SH-SY5Y (cell line): Measurements from ENCODE around the gene B3GNT3.

ENCODE experiments used
- GATA2 ChIP-seq: IDR thresholded peaks from 2 replicates; pipeline ENCODE4 v1.6.1; 2011; ENCODE audit warnings: mild to moderate bottlenecking, low read depth, low read length
- GATA3 ChIP-seq: IDR thresholded peaks from 2 replicates; pipeline ENCODE4 v1.6.1; 2011; ENCODE audit warnings: low read depth, mild to moderate bottlenecking, low read length, moderate library complexity

Gene B3GNT3

GRCh38 chr19:17847538-17848366, 52.8 kb downstream of the B3GNT3 start, which contains the start of gene JAK3:
JAK3 (minus strand) TSS chr19:17847982; CDS start chr19:17844417, 3,565 bp downstream.
- no peak for TF ChIP-seq GATA3
- TF ChIP-seq GATA2: no peak

DNA sequence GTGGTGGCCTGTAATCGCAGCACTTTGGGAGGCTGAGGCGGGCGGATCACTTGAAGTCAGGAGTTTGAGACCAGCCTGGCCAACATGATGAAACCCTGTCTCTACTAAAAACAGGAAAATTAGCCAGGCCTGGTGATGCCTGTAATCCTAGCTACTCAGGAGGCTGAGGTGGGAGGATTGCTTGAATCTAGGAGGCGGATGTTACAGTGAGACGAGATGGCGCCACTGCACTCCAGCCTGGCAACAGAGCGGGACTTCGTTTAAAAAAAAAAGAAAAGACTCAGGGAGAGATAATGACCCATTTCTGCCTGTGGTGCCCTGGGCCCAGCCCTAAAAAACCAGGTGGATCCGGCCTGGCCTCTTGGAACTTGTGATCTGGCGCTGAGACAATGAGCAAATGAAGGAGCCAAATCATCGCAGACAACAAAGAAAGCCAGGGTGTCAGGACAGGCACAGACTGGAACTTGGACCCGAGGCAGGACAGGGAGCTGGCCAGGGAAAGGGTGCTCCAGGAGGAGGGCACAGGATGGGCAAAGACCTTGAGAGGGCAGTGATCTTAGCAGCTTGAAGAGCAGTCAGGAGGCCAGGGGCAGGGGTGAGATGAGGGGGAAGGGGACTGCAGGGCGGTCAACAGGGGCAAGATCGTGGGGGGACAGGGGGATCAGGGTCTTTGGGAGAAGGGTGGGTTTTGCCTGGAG, 53.8 kb downstream of the B3GNT3 start:
- TF ChIP-seq GATA2: no peak
- TF ChIP-seq GATA3: no peak

DNA sequence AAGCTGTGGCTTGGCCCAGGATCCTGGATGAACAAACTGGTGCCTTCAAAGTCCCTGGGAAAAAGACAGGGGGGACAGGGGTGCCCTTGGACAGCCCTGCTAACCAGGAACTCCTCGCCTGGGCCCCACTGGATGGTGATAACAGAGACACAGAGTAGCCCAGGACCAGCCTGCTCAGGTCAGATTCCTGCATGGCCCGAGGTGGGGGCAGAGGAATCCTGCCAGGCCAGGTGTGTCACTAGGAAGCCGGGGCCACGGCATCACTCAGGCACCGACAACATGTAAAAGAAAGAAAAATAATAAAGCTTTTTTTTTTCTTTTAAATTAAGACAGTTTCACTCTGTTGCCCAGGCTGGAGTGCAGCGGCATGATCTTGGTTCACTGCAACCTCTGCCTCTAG, 59.1 kb downstream of the B3GNT3 start:
- TF ChIP-seq GATA3 (no peak), GATA2 (no peak)

DNA sequence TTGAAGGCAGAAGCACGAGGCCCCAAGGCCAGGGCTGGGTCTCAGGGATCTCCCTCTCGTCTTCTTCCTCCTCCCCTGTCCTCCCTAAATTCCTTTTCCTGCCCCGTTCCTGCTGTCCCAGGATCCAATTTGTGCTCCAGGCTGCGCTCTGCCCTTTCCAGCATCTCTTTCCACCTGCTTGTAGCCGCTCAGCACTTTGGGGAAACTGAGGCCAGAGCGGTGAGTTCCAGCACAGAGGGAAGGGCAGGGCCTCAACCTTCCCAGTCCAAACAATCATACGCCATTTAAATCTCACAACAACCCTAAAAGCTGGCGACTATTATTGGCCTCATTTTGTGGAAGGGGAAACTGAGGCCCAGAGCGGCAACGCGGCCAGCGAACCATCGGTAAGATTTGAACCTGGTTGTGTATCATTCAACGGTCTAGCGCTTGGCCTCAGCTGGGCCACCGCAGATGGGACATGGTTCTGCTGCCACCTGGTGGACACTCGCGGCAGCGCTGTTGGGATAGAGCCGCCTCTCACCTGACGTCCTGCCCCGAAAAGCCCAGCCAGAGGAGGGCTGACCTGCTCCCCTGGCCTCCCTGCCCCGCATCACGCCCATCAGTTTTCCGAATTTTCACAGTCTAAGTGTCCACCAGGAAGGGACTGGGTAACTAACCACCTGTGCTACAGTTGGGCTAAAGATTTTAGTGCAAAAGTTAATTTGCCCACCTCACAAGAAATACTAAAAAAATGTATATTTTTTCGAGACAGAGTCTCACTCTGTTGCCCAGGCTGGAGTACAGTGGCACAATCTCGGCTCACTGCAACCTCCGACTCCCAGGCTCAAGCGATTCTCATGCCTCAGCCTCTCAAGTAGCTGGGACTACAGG, 60.6 kb downstream of the B3GNT3 start:
- TF ChIP-seq GATA2: no peak
- TF ChIP-seq GATA3: no peak

DNA sequence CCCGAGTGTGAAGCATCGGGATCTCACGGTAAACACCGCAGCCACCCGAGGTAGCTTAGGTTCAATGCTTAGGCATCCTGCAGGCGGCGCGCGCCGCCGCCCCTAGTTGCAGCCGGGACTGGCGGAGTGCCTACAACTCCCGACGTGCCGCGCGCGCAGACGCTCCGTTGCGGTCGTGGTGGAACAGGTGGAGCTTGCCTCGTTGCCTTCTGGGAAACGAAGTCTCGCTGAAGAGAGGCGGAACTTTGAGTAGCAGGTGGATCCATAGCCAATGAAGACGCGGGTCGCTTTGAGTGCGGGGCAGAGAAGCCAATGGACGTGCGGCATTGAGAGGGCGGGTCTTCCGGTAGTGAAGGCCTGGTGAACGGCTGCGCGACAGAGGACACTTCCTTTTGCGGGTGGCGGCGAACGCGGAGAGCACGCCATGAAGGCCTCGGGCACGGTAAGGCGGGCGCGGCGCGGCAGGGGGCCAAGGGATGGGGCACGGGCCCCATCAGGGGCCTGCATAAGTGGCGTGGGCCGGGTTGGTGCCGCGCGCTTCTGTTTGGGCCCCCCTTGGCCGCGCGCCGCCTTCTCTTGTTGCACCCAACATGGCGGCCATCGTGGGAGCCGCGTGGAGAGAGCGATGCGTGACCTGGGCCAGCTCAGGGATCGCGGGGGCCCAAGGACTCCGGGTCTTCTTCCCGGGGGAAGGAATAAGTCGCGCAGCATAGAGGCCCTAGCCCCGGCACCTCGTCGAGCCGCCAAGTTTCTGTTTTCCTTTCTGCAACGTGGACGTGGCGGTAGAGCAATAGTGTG, 64.8 kb downstream of the B3GNT3 start, which contains the start of gene RPL18A:
RPL18A (plus strand) TSS at position 378 of the 798 bp plus-strand sequence; CDS start at position 425, 47 bp downstream.
- TF ChIP-seq GATA2 (no peak), GATA3 (no peak)

GRCh38 chr19:17860331-17860992, 65.5 kb downstream of the B3GNT3 start:
- no peak for TF ChIP-seq GATA3
- TF ChIP-seq GATA2: no peak

- TF ChIP-seq GATA2: no peak
- TF ChIP-seq GATA3: no peak
Observed at GRCh38 chr19:17860993-17861360, 66.0 kb downstream of the B3GNT3 start.

GRCh38 chr19:17861542-17862402, 66.8 kb downstream of the B3GNT3 start:
- TF ChIP-seq GATA2: no peak
- no peak for TF ChIP-seq GATA3

DNA sequence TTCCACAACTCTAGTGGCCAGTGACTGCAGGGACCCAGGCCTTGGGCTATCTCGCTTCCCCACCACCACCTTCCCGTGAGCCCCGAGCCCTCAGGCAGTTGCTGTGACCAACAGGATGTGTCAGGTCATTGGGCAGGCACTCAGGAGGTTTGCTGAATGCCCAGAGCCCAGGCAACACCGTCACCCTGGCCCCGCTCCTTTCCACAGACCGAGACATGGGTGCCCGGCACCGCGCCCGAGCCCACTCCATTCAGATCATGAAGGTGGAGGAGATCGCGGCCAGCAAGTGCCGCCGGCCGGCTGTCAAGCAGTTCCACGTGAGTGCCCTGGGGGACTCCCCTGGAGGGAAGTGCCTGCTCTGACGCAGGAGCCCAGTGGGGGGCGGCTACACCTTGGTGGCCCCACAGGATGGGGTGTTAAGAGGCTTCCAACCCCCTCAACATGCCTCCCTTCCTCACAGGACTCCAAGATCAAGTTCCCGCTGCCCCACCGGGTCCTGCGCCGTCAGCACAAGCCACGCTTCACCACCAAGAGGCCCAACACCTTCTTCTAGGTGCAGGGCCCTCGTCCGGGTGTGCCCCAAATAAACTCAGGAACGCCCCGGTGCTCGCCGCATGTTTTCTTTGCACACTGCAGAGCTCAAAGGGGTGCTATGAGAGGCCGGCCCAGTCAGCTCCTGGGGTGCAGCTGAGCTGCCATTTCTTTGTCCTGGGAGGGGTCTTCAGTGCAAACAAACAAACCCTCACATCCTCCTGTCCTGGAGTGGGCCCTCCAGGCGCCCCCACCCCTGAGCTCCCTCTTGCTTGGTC, 68.0 kb downstream of the B3GNT3 start:
- no peak for TF ChIP-seq GATA3
- TF ChIP-seq GATA2: no peak
